SK-N-MC (cell line): ENCODE results near the gene ASXL2.

Experiments used
- EZH2 ChIP-seq: fragments of 200-600 bp; sonication (generic); IDR thresholded peaks from one replicate; pipeline ENCODE4 v1.6.1; 2017; ENCODE audit warnings: antibody characterized with exemption
- FOXP2 ChIP-seq: optimal IDR thresholded peaks from 2 replicates; pipeline ENCODE3; 2011; ENCODE audit warnings: mild to moderate bottlenecking, moderate library complexity; ENCODE audit not compliant: insufficient read depth; ENCODE audit errors: extremely low read length, control extremely low read depth
- POLR2AphosphoS5 ChIP-seq: IDR thresholded peaks from 2 replicates; pipeline ENCODE4 v1.6.1; 2012; ENCODE audit warnings: mild to moderate bottlenecking, low read depth, low read length, borderline replicate concordance

GRCh38 chr2:25877431-25878360 is 591 bp downstream of the ASXL2 start:
- TF ChIP-seq POLR2AphosphoS5 (no peak; the same call in 1 of the 2 replicates), EZH2 (no peak), FOXP2 (no peak)
